HT1080 (cell line): Measurements from ENCODE around the gene SCYL3. TPM values are rescaled to one million over a fixed set of nuclear protein-coding genes. Genes with fewer than 3 reads are reported as not detected.
"Not testable (repeated sequence)": the region's sequence is repeated elsewhere in the genome, so short reads cannot be mapped to it uniquely, and the experiment has no call there.

Experiments used
- DNase-seq: peaks from one replicate; pipeline ENCODE4 v3.0.0-alpha.2; 2015; ENCODE audit warnings: low read depth
- small RNA-seq: library from RNA; depleted of rRNA; stranded (forward); fragments of <200 nt; gene quantifications from one replicate; pipeline ENCODE3, GENCODE V24; 2014
- total RNA-seq: library from RNA; depleted of rRNA; stranded (reverse); fragments of >200 nt; shearing (Covaris generic); gene quantifications from 2 replicates; pipeline ENCODE4 v1.2.3, GENCODE V29; 2014; rRNA removed

The SCYL3 gene
- total RNA-seq, 1 experiment from 2014 or later = 3.9 TPM

- no peak for DNase-seq
These were observed 69.5 kb downstream of the SCYL3 start for GRCh38 chr1:169824153-169824552.

GRCh38 chr1:169821500-169821899 lies 72.2 kb downstream of the SCYL3 start:
- no peak for DNase-seq

- no peak for DNase-seq
These were observed 77.1 kb downstream of the SCYL3 start for GRCh38 chr1:169816617-169817016.

GRCh38 chr1:169814265-169814664 lies 79.4 kb downstream of the SCYL3 start:
- DNase-seq = no peak

- no peak for DNase-seq
These were observed 81.6 kb downstream of the SCYL3 start for GRCh38 chr1:169812131-169812530.

GRCh38 chr1:169811418-169812035 lies 82.2 kb downstream of the SCYL3 start:
- not testable (repeated sequence) for DNase-seq

- DNase-seq = peak; percentile 8
These were observed 84.2 kb downstream of the SCYL3 start for GRCh38 chr1:169809370-169810095.

GRCh38 chr1:169804941-169805340 lies 88.8 kb downstream of the SCYL3 start:
- DNase-seq = no peak

GRCh38 chr1:169802888-169803287 lies 90.8 kb downstream of the SCYL3 start:
- DNase-seq = no peak

Small RNA genes within 50 kb of the gene (small RNA-seq; reads per million reads assigned to genes)
- gene RN7SL333P = not detected

Other genes starting within 250 kb of the SCYL3 start
- 0.27 TPM in 1 of 2 replicates, not detected in the other for gene SELL, start 182.3 kb downstream of the SCYL3 start, total RNA-seq
- gene SELE, start 159.8 kb downstream of the SCYL3 start, total RNA-seq = not detected in 2 replicates
- 9.1 and 10.6 TPM in 2 replicates for gene METTL18, start 99.0 kb downstream of the SCYL3 start, total RNA-seq
- 8.9 and 9.7 TPM in 2 replicates for gene KIFAP3, start 180.8 kb upstream of the SCYL3 start, total RNA-seq